Aorta (tissue), 5 donors: ENCODE measurements around the gene NFE2L1. TPM values are rescaled to one million over a fixed set of nuclear protein-coding genes. Genes with fewer than 3 reads are reported as not detected.

Source experiments
- ATAC-seq: fragments of 200-7000 bp; cut with Tn5 transposase; one replicate; pipeline ENCODE4 v1.9.1; 2022; ENCODE audit warnings: moderate library complexity; ENCODE audit not compliant: low FRiP score
- DNase-seq, 2 donors: peaks; one replicate each; pipeline ENCODE4 v3.0.0-alpha.2; 2020
- H3K27ac ChIP-seq, 2 donors: one replicate each; pipeline ENCODE4 v1.5.1; 2013; ENCODE audit warnings: low read length in 2 of 2, mild to moderate bottlenecking in 2 of 2, moderate library complexity in 2 of 2, control low read depth in 1 of 2, inconsistent platforms in 1 of 2, low read depth in 1 of 2
- H3K27me3 ChIP-seq, 2 donors: one replicate each; pipeline ENCODE4 v1.6.1; 2013; ENCODE audit warnings: control low read depth in 1 of 2, low read length in 1 of 2, mild to moderate bottlenecking in 1 of 2, moderate library complexity in 1 of 2; ENCODE audit not compliant: insufficient read depth in 2 of 2, control insufficient read depth in 1 of 2
- H3K36me3 ChIP-seq, 2 donors: one replicate each; pipeline ENCODE4 v1.6.1; 2013; ENCODE audit warnings: control low read depth in 1 of 2, low read length in 1 of 2, mild to moderate bottlenecking in 1 of 2; ENCODE audit not compliant: insufficient read depth in 2 of 2, control insufficient read depth in 1 of 2
- H3K4me1 ChIP-seq, 2 donors: one replicate each; pipeline ENCODE4 v1.6.1; 2013; ENCODE audit warnings: low read length in 2 of 2, control low read depth in 1 of 2, mild to moderate bottlenecking in 1 of 2, moderate library complexity in 1 of 2; ENCODE audit not compliant: insufficient read depth in 2 of 2, control insufficient read depth in 1 of 2
- H3K4me3 ChIP-seq, 2 donors: one replicate each; pipeline ENCODE4 v1.5.1; 2013; ENCODE audit warnings: low read length in 2 of 2, control low read depth in 1 of 2, mild to moderate bottlenecking in 1 of 2
- H3K9me3 ChIP-seq: one replicate; pipeline ENCODE4 v1.6.1; 2013; ENCODE audit warnings: mild to moderate bottlenecking, low read length; ENCODE audit not compliant: control insufficient read depth
- WGBS, 2 donors: extraction: QIAGEN DNeasy Blood & Tissue Kit; methylation state at CpG; one replicate each; pipeline ENCODE4 v1.1.7; 2013; 5-methylcytosine and 5-hydroxymethylcytosine counted together
- intact Hi-C, 2 donors: fragments of 100-400 bp; cut with DNase I; formaldehyde crosslinking; loops; one replicate each; pipeline versions ENCODE4 v1.14.2 to v1.15.0; 2022
- polyA plus RNA-seq, 2 donors: library from polyadenylated mRNA; stranded (reverse); fragments of 200-250 nt; gene quantifications; one replicate each; pipeline ENCODE4 v1.2.3, GENCODE V29; 2013
- total RNA-seq, 2 donors: library from RNA; stranded (reverse); fragmentation: NEBNext Ultra II Directional; extraction: Animal tissue kit (Norgen Biotek cat#: 25700); gene quantifications; one replicate each; pipeline ENCODE4 v1.2.1, GENCODE V29; 2021
- donor health status: healthy with polysubstance abuse.
- donor health status: Bipolar disorder and iron deficiency.
- donor health status: DM: no; HTN: no; CAD: no.
- donor health status: DM: no; HTN: no; CAD: no.
- donor health status: DM: yes; HTN: yes; CAD: no.

The NFE2L1 gene
- total and polyA plus RNA-seq, 4 donors: 80.6 to 250 (median 122) TPM

DNA sequence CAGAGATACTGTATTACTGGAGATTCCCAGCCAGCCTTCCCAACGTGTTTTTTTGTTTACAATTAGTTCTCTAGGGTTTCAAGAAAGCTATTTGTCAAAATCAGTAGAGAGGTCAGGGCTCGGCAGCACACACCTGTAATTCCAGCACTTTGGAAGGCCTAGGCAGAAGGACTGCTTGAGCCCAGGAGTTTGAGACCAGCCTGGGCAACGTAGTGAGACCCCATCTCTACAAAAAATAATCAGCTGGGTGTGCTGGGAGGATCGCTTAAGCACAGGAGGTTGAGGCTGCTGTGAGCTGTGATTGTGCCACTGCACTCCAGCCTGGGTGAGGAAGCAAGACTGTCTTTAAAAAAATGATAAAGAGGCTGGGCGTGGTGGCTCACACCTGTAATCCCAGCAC lies 33.7 kb downstream of the NFE2L1 start:
- H3K4me1 ChIP-seq: peaks cover 0 to 2% of the 10 kb centered on the region in 2 donors
- 75 to 76% methylated on average over 5 of the region's 5 CpGs for WGBS, 2 donors
- peaks cover 0 to 1% of the 10 kb centered on the region in 2 donors for H3K36me3 ChIP-seq
- H3K4me3 ChIP-seq: no peak overlapping the region
- H3K27ac ChIP-seq: no peak overlapping the region
- no peak for ATAC-seq
- DNase-seq: no peak
- intact Hi-C loops: no loop called here
- H3K9me3 ChIP-seq: no peaks in the 10 kb centered on the region
- H3K27me3 ChIP-seq: no peaks in the 10 kb centered on the region

DNA sequence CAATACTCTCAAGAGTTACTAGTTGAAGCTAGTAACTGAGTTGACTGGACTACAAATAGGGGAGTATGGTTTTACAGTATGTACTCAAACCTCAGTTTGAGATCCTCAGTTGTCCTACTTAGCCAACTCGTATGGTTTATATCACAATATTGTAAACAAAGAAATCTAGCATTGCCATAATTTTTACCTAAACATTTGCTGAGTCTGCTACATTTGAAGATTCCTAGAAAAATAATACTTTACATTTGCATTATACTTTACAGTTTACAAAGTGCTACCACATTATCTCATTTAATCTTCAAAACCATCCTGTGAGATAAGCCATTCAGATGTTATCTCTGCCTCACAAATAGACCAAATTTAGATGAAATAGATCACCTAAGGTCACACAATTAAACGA lies 36.8 kb downstream of the NFE2L1 start:
- DNase-seq (no peak), ATAC-seq (no peak)
- no peaks in the 10 kb centered on the region for H3K27me3 ChIP-seq
- 38 to 51% methylated on average over 2 of the region's 2 CpGs for WGBS, 2 donors
- no peaks in the 10 kb centered on the region for H3K36me3 ChIP-seq
- intact Hi-C loops: no loop called here
- no peak overlapping the region for H3K4me3 ChIP-seq
- no peak overlapping the region for H3K27ac ChIP-seq
- H3K4me1 ChIP-seq: peaks cover 0 to 2% of the 10 kb centered on the region in 2 donors
- no peaks in the 10 kb centered on the region for H3K9me3 ChIP-seq

GRCh38 chr17:48093341-48094045 lies 45.3 kb downstream of the NFE2L1 start:
- no peaks in the 10 kb centered on the region for H3K4me1 ChIP-seq
- no peaks in the 10 kb centered on the region for H3K27me3 ChIP-seq
- H3K4me3 ChIP-seq: no peak overlapping the region
- H3K9me3 ChIP-seq: no peaks in the 10 kb centered on the region
- intact Hi-C loops: no loop called here
- no peaks in the 10 kb centered on the region for H3K36me3 ChIP-seq
- no peak for ATAC-seq
- no peak overlapping the region for H3K27ac ChIP-seq
- WGBS, 2 donors: 85 to 86% methylated on average over 11 of the region's 11 CpGs
- DNase-seq: no peak

GRCh38 chr17:48095611-48096010 lies 47.5 kb downstream of the NFE2L1 start:
- Histone ChIP-seq H3K27me3 (no peaks in the 10 kb centered on the region), H3K4me1 (no peaks in the 10 kb centered on the region), H3K27ac (no peak overlapping the region), H3K36me3 (no peaks in the 10 kb centered on the region), H3K4me3 (no peak overlapping the region), H3K9me3 (no peaks in the 10 kb centered on the region)
- no peak for ATAC-seq
- intact Hi-C loops: no loop called here
- DNase-seq: no peak
- WGBS, 2 donors: 76 to 80% methylated on average over 4 of the region's 4 CpGs

DNA sequence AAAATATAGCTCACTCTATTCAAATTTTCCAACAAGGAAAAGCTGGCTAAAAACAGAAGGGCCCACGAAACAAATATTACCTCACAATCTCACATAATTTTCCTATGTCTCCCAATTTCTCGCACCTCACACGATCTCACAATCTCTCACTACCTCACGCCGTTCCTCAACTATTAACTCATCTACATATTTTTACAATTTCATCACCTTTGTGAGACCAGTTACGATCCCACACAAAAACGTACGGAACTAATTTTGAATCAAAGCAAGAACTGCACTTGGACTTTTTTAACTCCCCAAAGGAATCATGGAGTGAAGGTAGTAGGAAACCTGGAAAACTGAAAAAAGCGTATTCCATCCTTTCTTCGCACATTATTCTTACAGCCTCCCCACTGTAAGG lies 52.0 kb downstream of the NFE2L1 start:
- H3K27ac ChIP-seq: peak overlapping the region; percentile 38 to 73
- intact Hi-C loops: no loop called here
- H3K36me3 ChIP-seq: no peaks in the 10 kb centered on the region
- H3K4me3 ChIP-seq: peak overlapping the region; percentile 71 to 94
- no peaks in the 10 kb centered on the region for H3K27me3 ChIP-seq
- ATAC-seq (no peak), DNase-seq (no peak)
- H3K4me1 ChIP-seq: no peaks in the 10 kb centered on the region
- no peaks in the 10 kb centered on the region for H3K9me3 ChIP-seq
- WGBS, 2 donors: 2 to 7% methylated on average over 10 of the region's 10 CpGs

- ATAC-seq (peak; percentile 55), DNase-seq (peak; percentile 71 to 84)
- Histone ChIP-seq H3K9me3 (no peaks in the 10 kb centered on the region), H3K36me3 (no peaks in the 10 kb centered on the region), H3K4me1 (no peaks in the 10 kb centered on the region), H3K27me3 (no peaks in the 10 kb centered on the region), H3K4me3 (peak overlapping the region; percentile 71 to 94), H3K27ac (peak overlapping the region; percentile 38 to 73)
- 1% methylated on average over 22 to 23 of the region's 23 CpGs for WGBS, 2 donors
- intact Hi-C loops: no loop called here
Measured at GRCh38 chr17:48100591-48101011, 52.4 kb downstream of the NFE2L1 start.

- intact Hi-C loops: no loop called here
- DNase-seq (peak; percentile 97 to 98), ATAC-seq (peak; percentile 98)
- WGBS, 2 donors: 1% methylated on average over 66 to 79 of the region's 79 CpGs
- Histone ChIP-seq H3K9me3 (no peaks in the 10 kb centered on the region), H3K27me3 (no peaks in the 10 kb centered on the region), H3K4me1 (no peaks in the 10 kb centered on the region), H3K36me3 (no peaks in the 10 kb centered on the region), H3K27ac (peak within 1 kb of the TSS; percentile 38 to 73), H3K4me3 (peak within 1 kb of the TSS; percentile 71 to 94)
Measured at GRCh38 chr17:48101012-48101720, 53.0 kb downstream of the NFE2L1 start, which contains the start of gene CBX1. CBX1 (minus strand) TSS chr17:48101478; CDS start chr17:48077004, 24,474 bp downstream.

DNA sequence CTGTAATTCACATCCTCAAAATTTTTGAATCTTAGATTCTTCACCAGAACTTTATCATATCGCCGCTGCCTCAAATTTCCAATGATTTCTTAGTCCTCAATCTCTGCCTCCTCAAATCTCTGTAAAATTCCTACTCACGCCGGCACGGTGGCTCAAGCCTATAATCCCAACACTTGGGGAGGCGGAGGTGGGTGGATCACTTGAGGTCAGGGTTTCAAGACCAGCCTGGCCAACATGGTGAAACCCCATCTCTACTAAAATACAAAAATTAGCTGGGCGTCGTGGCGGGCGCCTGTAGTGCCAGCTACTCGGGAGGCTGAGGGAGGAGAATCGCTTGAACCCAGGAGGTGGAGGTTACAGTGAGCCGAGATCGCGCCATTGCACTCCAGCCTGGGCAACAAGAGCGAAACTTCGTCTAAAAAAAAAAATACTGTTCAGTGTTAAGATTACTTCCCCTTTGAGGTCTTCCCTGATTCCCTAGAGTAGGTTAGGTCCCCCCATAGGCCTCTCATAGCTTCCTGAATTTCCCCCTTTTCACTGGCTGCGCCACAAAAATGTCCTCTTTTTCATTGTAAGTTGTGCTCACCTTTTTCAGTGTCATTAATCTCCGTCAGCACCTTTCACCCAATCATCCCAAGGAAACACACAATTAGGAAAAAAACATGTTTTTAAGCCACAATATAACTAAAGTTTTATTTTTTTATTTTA lies 54.0 kb downstream of the NFE2L1 start:
- no peaks in the 10 kb centered on the region for H3K9me3 ChIP-seq
- ATAC-seq (no peak), DNase-seq (no peak)
- no peak overlapping the region for H3K4me3 ChIP-seq
- H3K36me3 ChIP-seq: no peaks in the 10 kb centered on the region
- 86 to 89% methylated on average over 19 of the region's 19 CpGs for WGBS, 2 donors
- no peaks in the 10 kb centered on the region for H3K4me1 ChIP-seq
- no peak overlapping the region for H3K27ac ChIP-seq
- intact Hi-C loops: no loop called here
- H3K27me3 ChIP-seq: no peaks in the 10 kb centered on the region
